IMR-90 (cell line): ENCODE results near the gene ZNF276. TPM values are rescaled to one million over a fixed set of nuclear protein-coding genes. Genes with fewer than 3 reads are reported as not detected.

Experiments used
- ATAC-seq: fragments of 200-7000 bp; cut with Tn5 transposase; 2 replicates; pipeline ENCODE4 v1.9.1; 2020; ENCODE audit warnings: low read depth, mild to moderate bottlenecking, moderate library complexity
- BruUV-seq: library from RNA; stranded (reverse); fragments of 400-500 nt; replicated peaks from 2 replicates; lab custom pipeline; 2021; lab: Mats Ljungman, UMichigan
- CTCF ChIA-PET: fragments of 300-600 bp; formaldehyde crosslinking; extraction: SDS; loops from one replicate; lab custom pipeline; 2021; ENCODE audit warnings: antibody characterized with exemption; lab: Yijun Ruan, JAX
- POLR2A ChIA-PET: fragments of 300-600 bp; sonication (Branson Sonifier 250); formaldehyde crosslinking; loops from one replicate; lab custom pipeline; 2022; ENCODE audit warnings: antibody characterized with exemption; ENCODE audit not compliant: unreplicated experiment; lab: Charles Lee
- DNase-seq: peaks from one replicate; pipeline ENCODE4 v3.0.0; 2013
- H2AFZ ChIP-seq: replicated peaks from 2 replicates; pipeline ENCODE3; 2013; ENCODE audit warnings: low read length, mild to moderate bottlenecking; ENCODE audit not compliant: poor library complexity
- H2AK5ac ChIP-seq: 2 replicates; pipeline ENCODE4 v1.6.1; 2013; ENCODE audit warnings: low read depth, low read length, inconsistent platforms
- H2AK9ac ChIP-seq: replicated peaks from 2 replicates; pipeline ENCODE3; 2013; ENCODE audit warnings: mild to moderate bottlenecking, low read depth, low read length, moderate library complexity; ENCODE audit not compliant: poor library complexity
- H2BK120ac ChIP-seq: 2 replicates; pipeline ENCODE4 v1.6.1; 2013; ENCODE audit warnings: low read depth, low read length, inconsistent platforms
- H2BK15ac ChIP-seq: 3 replicates; pipeline ENCODE4 v1.6.1; 2013; ENCODE audit warnings: low read depth, low read length, inconsistent platforms
- H2BK20ac ChIP-seq: 2 replicates; pipeline ENCODE4 v1.6.1; 2013; ENCODE audit warnings: low read depth, mild to moderate bottlenecking, inconsistent platforms, low read length, moderate library complexity
- H2BK5ac ChIP-seq: 2 replicates; pipeline ENCODE4 v1.6.1; 2013; ENCODE audit warnings: mild to moderate bottlenecking, low read depth, low read length, inconsistent platforms; ENCODE audit not compliant: poor library complexity, severe bottlenecking
- H3K14ac ChIP-seq: replicated peaks from 2 replicates; pipeline ENCODE4 v1.6.1; 2013; ENCODE audit warnings: low read depth, low read length, inconsistent platforms
- H3K18ac ChIP-seq: 2 replicates; pipeline ENCODE4 v1.6.1; 2013; ENCODE audit warnings: low read depth, low read length, control low read depth
- H3K23ac ChIP-seq: 2 replicates; pipeline ENCODE4 v1.6.1; 2013; ENCODE audit warnings: low read depth, low read length, inconsistent platforms
- H3K27ac ChIP-seq: 2 replicates; pipeline ENCODE4 v1.5.1; 2013; ENCODE audit warnings: mild to moderate bottlenecking, control low read depth, low read length; ENCODE audit not compliant: insufficient read depth
- H3K27me3 ChIP-seq: 2 replicates; pipeline ENCODE4 v1.6.1; 2013; ENCODE audit warnings: low read length; ENCODE audit not compliant: control insufficient read depth, insufficient read depth
- H3K36me3 ChIP-seq: 2 replicates; pipeline ENCODE4 v1.6.1; 2013; ENCODE audit warnings: low read length, mixed read lengths; ENCODE audit not compliant: control insufficient read depth, insufficient read depth
- H3K4ac ChIP-seq: 2 replicates; pipeline ENCODE4 v1.6.1; 2013; ENCODE audit warnings: low read depth, low read length, inconsistent platforms
- H3K4me1 ChIP-seq: 2 replicates; pipeline ENCODE4 v1.6.1; 2013; ENCODE audit warnings: low read length, mixed read lengths; ENCODE audit not compliant: control insufficient read depth, insufficient read depth
- H3K4me2 ChIP-seq: 2 replicates; pipeline ENCODE4 v1.6.1; 2013; ENCODE audit warnings: low read depth, mild to moderate bottlenecking, control low read depth, low read length, moderate library complexity
- H3K4me3 ChIP-seq: 2 replicates; pipeline ENCODE4 v1.5.1; 2013; ENCODE audit warnings: low read depth, mild to moderate bottlenecking, control low read depth, low read length, moderate library complexity; ENCODE audit not compliant: insufficient read depth
- H3K56ac ChIP-seq: 2 replicates; pipeline ENCODE4 v1.6.1; 2013; ENCODE audit warnings: low read length, inconsistent platforms; ENCODE audit not compliant: insufficient read depth; ENCODE audit errors: extremely low read depth
- H3K79me1 ChIP-seq, 2 experiments: 2 replicates each; pipeline ENCODE4 v1.6.1; 2013; ENCODE audit warnings: low read length in 2 of 2, inconsistent platforms in 1 of 2, low read depth in 1 of 2
- H3K9ac ChIP-seq: 2 replicates; pipeline ENCODE4 v1.6.1; 2013; ENCODE audit warnings: low read depth, low read length, control low read depth
- H3K9me1 ChIP-seq: 2 replicates; pipeline ENCODE4 v1.6.1; 2013; ENCODE audit warnings: low read length, inconsistent platforms; ENCODE audit not compliant: insufficient read depth
- H3K9me3 ChIP-seq: 2 replicates; pipeline ENCODE4 v1.6.1; 2013; ENCODE audit warnings: low read length; ENCODE audit not compliant: control insufficient read depth, insufficient read depth
- H4K20me1 ChIP-seq: 2 replicates; pipeline ENCODE4 v1.6.1; 2013; ENCODE audit warnings: low read length, inconsistent platforms; ENCODE audit not compliant: insufficient read depth
- H4K5ac ChIP-seq: 2 replicates; pipeline ENCODE4 v1.6.1; 2013; ENCODE audit warnings: mild to moderate bottlenecking, low read depth, low read length, control low read depth
- H4K8ac ChIP-seq, 2 experiments: 2 replicates each; pipeline ENCODE4 v1.6.1; 2013; ENCODE audit warnings: low read depth in 2 of 2, low read length in 2 of 2, control low read depth in 1 of 2, inconsistent platforms in 1 of 2
- H4K91ac ChIP-seq: 2 replicates; pipeline ENCODE4 v1.6.1; 2013; ENCODE audit warnings: low read depth, low read length, inconsistent platforms; ENCODE audit not compliant: insufficient read depth
- CHD1 ChIP-seq: IDR thresholded peaks from 2 replicates; pipeline ENCODE4 v1.6.1; 2012; ENCODE audit warnings: low read depth, low read length, improper control_type of control experiment
- CTCF ChIP-seq: conservative IDR thresholded peaks from 2 replicates; pipeline ENCODE4 v1.5.1; 2012; ENCODE audit warnings: mild to moderate bottlenecking, low read depth, low read length, improper control_type of control experiment
- ELK1 ChIP-seq: fragments of 150-350 bp; IDR thresholded peaks from 2 replicates; pipeline ENCODE4 v1.6.1; 2016; ENCODE audit warnings: low read depth, mild to moderate bottlenecking, low read length, moderate library complexity, borderline replicate concordance
- FOS ChIP-seq: fragments of 150-350 bp; IDR thresholded peaks from 2 replicates; pipeline ENCODE4 v1.6.1; 2016; ENCODE audit warnings: low read depth, low read length
- NFE2L2 ChIP-seq: fragments of 150-350 bp; IDR thresholded peaks from 2 replicates; pipeline ENCODE4 v1.6.1; 2016; ENCODE audit warnings: low read depth, mild to moderate bottlenecking, low read length
- POLR2A ChIP-seq: IDR thresholded peaks from 2 replicates; pipeline ENCODE4 v1.6.1; 2012; ENCODE audit warnings: mild to moderate bottlenecking, low read depth, low read length
- RAD21 ChIP-seq: IDR thresholded peaks from 2 replicates; pipeline ENCODE4 v1.6.1; 2012; ENCODE audit warnings: low read length, improper control_type of control experiment
- RCOR1 ChIP-seq: IDR thresholded peaks from 2 replicates; pipeline ENCODE4 v1.6.1; 2012; ENCODE audit warnings: mild to moderate bottlenecking, low read length, improper control_type of control experiment; ENCODE audit not compliant: insufficient replicate concordance
- RFX5 ChIP-seq: IDR thresholded peaks from 2 replicates; pipeline ENCODE4 v1.8.0; 2012; ENCODE audit warnings: low read depth, mild to moderate bottlenecking, low read length, moderate library complexity
- SMC3 ChIP-seq: fragments of 150-350 bp; IDR thresholded peaks from 2 replicates; pipeline ENCODE4 v1.6.1; 2016; ENCODE audit warnings: low read depth, mild to moderate bottlenecking, antibody characterized with exemption, low read length, moderate library complexity
- USF2 ChIP-seq: fragments of 150-350 bp; IDR thresholded peaks from 2 replicates; pipeline ENCODE4 v1.6.1; 2017; ENCODE audit warnings: mild to moderate bottlenecking, antibody characterized with exemption, low read length, low read depth
- WGBS, 2 experiments: methylation state at CpG; one replicate each; pipeline versions ENCODE4 v1.1.5 to v1.1.7; 2013; ENCODE audit warnings: missing lambda C conversion rate in 2 of 2; ENCODE audit not compliant: insufficient read length in 1 of 2; ENCODE audit errors: extremely low coverage in 2 of 2; 5-methylcytosine and 5-hydroxymethylcytosine counted together
- dilution Hi-C: fragments of 300-500 bp; cut with HindIII; formaldehyde crosslinking; loops from one replicate; pipeline ENCODE4 v1.14.3; 2018; ENCODE audit warnings: low sequenced_read_pairs; ENCODE audit not compliant: unreplicated experiment
- in situ Hi-C: fragments of 300-500 bp; cut with MboI; formaldehyde crosslinking; loops from 3 replicates; pipeline ENCODE4 v1.14.3; 2019; ENCODE audit warnings: low sequenced_read_pairs, inconsistent platforms, mixed read lengths
- intact Hi-C: fragments of 100-400 bp; cut with micrococcal nuclease; formaldehyde crosslinking; loops from 2 replicates; pipeline ENCODE4 v1.10.0; 2022
- polyA plus RNA-seq, 3 experiments: library from polyadenylated mRNA; depleted of rRNA; stranded (reverse); fragments of >200 nt; gene quantifications; 2 replicates each; pipeline ENCODE4 v1.2.3, GENCODE V29; 2012; ENCODE audit warnings: low replicate concordance in 1 of 3
- total RNA-seq: library from RNA; depleted of rRNA; stranded (reverse); fragments of >200 nt; gene quantifications from 2 replicates; pipeline ENCODE4 v1.2.3, GENCODE V29; 2012

The ZNF276 gene
- total and polyA plus RNA-seq, 2 of the 4 experiments (the other 2 are of a cell fraction) = 4.1 to 18.6 TPM

- TF ChIP-seq SMC3 = no peak
Observed at GRCh38 chr16:89709716-89710432, 11.5 kb upstream of the ZNF276 start (continued).

GRCh38 chr16:89710709-89711564, 10.4 kb upstream of the ZNF276 start:
- Histone ChIP-seq H3K4me1 (peaks cover 4% of the 10 kb centered on the region), H2BK20ac (no peak overlapping the region), H3K14ac (no peak overlapping the region), H3K4me2 (no peak overlapping the region), H3K9me3 (no peaks in the 10 kb centered on the region), H3K9ac (no peak overlapping the region), H3K18ac (no peak overlapping the region), H4K20me1 (no peaks in the 10 kb centered on the region; the same call in 1 of the 2 replicates), H2AFZ (peak overlapping the region; percentile 33), H2AK5ac (no peak overlapping the region; the same call in 1 of the 2 replicates), H3K27ac (no peak overlapping the region), H3K4ac (no peak overlapping the region), H3K36me3 (peaks cover 16% of the 10 kb centered on the region; the same call in 1 of the 2 replicates), H3K79me1 (no peaks in the 10 kb centered on the region; a peak in 1 of 4 replicates), H2BK15ac (no peak overlapping the region), H3K56ac (no peak overlapping the region), H4K5ac (no peak overlapping the region), H2BK5ac (no peak overlapping the region), H3K9me1 (no peaks in the 10 kb centered on the region), H3K4me3 (no peak overlapping the region), H4K8ac (no peak overlapping the region), H3K27me3 (no peaks in the 10 kb centered on the region), H2BK120ac (no peak overlapping the region), H4K91ac (no peak overlapping the region), H3K23ac (no peak overlapping the region), H2AK9ac (peak overlapping the region; percentile 50)
- CTCF ChIA-PET = interaction anchor here (1.2 kb wide), 1 partner anchor 10 kb away, joined by 3 read pairs; no protein-coding TSS in a partner anchor
- dilution Hi-C loops (no loop called here), intact Hi-C loops (no loop called here), in situ Hi-C loops (no loop called here)
- TF ChIP-seq ELK1 (no peak), POLR2A (no peak), CHD1 (no peak), NFE2L2 (no peak), USF2 (no peak), RAD21 (no peak), CTCF (no peak), SMC3 (no peak), RFX5 (no peak), FOS (no peak), RCOR1 (no peak)
- WGBS, 2 experiments = 84% methylated on average over 32 of the region's 63 CpGs; no CpG with 5 or more reads in 1 of the 2 experiments
- POLR2A ChIA-PET = no interaction called here
- DNase-seq = no peak
- no peak for ATAC-seq
- no TSS peak for BruUV-seq
